Progenitor cell of endocrine pancreas (in vitro differentiated cells): Measurements from ENCODE around the gene DENND6A. TPM values are rescaled to one million over a fixed set of nuclear protein-coding genes. Genes with fewer than 3 reads are reported as not detected.

Experiments used
- DNase-seq: peaks from one replicate; pipeline ENCODE4 v3.0.0; 2021; ENCODE audit warnings: low spot score; ENCODE audit not compliant: unreplicated experiment
- H3K27ac Mint-ChIP-seq: 2 replicates; pipeline ENCODE4 v1.8.0; 2021; ENCODE audit warnings: mild to moderate bottlenecking, moderate library complexity, mixed read lengths
- H3K27me3 Mint-ChIP-seq: 2 replicates; pipeline ENCODE4 v1.8.0; 2021; ENCODE audit warnings: mixed read lengths
- H3K36me3 Mint-ChIP-seq: 2 replicates; pipeline ENCODE4 v1.8.0; 2022; ENCODE audit warnings: mixed read lengths; ENCODE audit not compliant: insufficient read depth
- H3K4me1 Mint-ChIP-seq: 2 replicates; pipeline ENCODE4 v1.8.0; 2021; ENCODE audit warnings: low read depth, mixed read lengths
- H3K4me3 Mint-ChIP-seq: 2 replicates; pipeline ENCODE4 v1.8.0; 2021; ENCODE audit warnings: low read depth, mild to moderate bottlenecking, moderate library complexity, mixed read lengths
- H3K9me3 Mint-ChIP-seq: 2 replicates; pipeline ENCODE4 v1.8.0; 2021; ENCODE audit warnings: low read depth, mixed read lengths
- total RNA-seq: library from RNA; stranded (reverse); gene quantifications from 2 replicates; pipeline ENCODE4 v1.2.1, GENCODE V29; 2021
- TF ChIP-seq, protein P1 (sequence below): fragments of 200-600 bp; sonication (generic); IDR thresholded peaks from one replicate; pipeline ENCODE4 v1.5.0; 2021; ENCODE audit warnings: antibody characterized with exemption, mild to moderate bottlenecking; ENCODE audit not compliant: unreplicated experiment

The DENND6A gene
- total RNA-seq, 1 donor from 2014 or later = 29.1 TPM

DNA sequence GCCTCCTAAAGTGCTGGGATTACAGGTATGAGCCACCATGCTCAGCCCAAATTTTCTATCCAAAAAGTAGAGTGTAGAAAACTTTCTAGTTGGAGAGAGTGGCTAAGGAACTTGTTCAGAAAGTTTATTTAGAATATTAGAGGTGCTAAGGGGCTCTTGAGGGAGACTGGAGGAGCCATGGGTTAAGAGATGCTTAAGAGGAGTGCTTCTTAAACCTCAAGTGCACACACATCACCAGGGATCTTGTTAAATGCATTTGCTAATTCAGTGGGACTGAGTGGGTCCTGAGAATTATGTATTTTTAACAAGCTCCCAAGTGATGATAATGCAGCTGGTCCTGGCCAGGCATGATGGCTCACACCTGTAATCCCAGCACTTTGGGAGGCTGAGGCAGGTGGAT lies 33.5 kb upstream of the DENND6A start:
- TF ChIP-seq, protein P1, sequence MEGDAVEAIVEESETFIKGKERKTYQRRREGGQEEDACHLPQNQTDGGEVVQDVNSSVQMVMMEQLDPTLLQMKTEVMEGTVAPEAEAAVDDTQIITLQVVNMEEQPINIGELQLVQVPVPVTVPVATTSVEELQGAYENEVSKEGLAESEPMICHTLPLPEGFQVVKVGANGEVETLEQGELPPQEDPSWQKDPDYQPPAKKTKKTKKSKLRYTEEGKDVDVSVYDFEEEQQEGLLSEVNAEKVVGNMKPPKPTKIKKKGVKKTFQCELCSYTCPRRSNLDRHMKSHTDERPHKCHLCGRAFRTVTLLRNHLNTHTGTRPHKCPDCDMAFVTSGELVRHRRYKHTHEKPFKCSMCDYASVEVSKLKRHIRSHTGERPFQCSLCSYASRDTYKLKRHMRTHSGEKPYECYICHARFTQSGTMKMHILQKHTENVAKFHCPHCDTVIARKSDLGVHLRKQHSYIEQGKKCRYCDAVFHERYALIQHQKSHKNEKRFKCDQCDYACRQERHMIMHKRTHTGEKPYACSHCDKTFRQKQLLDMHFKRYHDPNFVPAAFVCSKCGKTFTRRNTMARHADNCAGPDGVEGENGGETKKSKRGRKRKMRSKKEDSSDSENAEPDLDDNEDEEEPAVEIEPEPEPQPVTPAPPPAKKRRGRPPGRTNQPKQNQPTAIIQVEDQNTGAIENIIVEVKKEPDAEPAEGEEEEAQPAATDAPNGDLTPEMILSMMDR = no peak
- Mint-ChIP-seq H3K4me3 (no peak overlapping the region), H3K27me3 (peaks cover 4% of the 10 kb centered on the region), H3K27ac (no peak overlapping the region), H3K36me3 (no peaks in the 10 kb centered on the region), H3K9me3 (peaks cover 3% of the 10 kb centered on the region), H3K4me1 (no peaks in the 10 kb centered on the region)
- no peak for DNase-seq

DNA sequence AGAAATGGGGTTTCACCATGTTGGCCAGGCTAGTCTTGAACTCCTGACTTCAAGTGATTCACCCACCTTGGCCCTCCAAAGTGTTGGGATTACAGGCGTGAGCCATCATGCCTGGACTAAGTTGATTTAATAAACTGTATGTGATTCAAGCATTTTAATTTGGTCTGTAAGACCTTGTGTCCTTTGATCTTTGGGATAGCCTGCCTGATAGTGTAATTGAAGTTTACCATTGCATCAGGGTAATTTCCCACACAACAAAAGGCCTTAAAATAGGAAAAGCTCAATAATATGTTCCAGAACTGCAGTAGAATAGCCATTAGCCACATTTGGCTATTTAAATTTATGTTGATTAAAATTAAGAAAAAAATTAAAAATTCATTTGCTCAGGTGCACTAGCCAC lies 25.2 kb upstream of the DENND6A start:
- no peaks in the 10 kb centered on the region for H3K9me3 Mint-ChIP-seq
- H3K4me1 Mint-ChIP-seq = no peaks in the 10 kb centered on the region
- H3K27me3 Mint-ChIP-seq = peaks cover 6% of the 10 kb centered on the region
- TF ChIP-seq, protein P1 = no peak
- no peak for DNase-seq
- no peak overlapping the region for H3K27ac Mint-ChIP-seq
- H3K4me3 Mint-ChIP-seq = no peak overlapping the region
- H3K36me3 Mint-ChIP-seq = no peaks in the 10 kb centered on the region

DNA sequence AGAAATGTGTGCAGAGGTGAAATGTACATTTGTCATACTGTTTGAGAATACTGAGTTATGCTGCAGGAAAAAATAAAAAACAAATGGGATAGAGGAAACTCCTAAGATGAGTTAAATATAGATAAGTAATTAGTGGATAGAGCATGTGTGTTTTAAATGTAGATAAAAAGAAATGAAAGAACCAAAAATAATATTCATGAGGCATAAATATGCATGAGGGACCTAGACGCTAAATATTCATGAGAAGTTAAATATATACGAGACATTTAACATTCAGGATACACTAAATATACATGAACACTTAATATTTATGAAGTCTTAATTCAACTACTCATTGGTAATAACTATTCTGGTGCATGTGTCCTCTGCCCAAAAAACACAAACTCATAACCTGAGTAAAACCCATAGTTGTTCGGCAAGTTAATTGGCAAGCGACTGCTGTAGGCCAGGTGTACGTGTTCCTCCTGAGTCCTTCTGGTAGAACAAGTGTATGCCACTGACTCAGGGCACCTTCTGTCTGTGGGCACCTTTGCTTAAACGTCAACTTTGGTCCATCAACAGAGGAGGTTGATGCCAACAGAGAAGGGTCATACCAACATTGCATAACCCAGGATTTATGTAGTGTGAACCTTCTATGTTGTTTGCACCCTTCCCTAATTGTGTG lies 24.5 kb upstream of the DENND6A start:
- Mint-ChIP-seq H3K4me1 (no peaks in the 10 kb centered on the region), H3K4me3 (no peak overlapping the region), H3K27ac (no peak overlapping the region), H3K36me3 (no peaks in the 10 kb centered on the region), H3K27me3 (peaks cover 6% of the 10 kb centered on the region), H3K9me3 (no peaks in the 10 kb centered on the region)
- no peak for DNase-seq
- TF ChIP-seq, protein P1 = no peak

DNA sequence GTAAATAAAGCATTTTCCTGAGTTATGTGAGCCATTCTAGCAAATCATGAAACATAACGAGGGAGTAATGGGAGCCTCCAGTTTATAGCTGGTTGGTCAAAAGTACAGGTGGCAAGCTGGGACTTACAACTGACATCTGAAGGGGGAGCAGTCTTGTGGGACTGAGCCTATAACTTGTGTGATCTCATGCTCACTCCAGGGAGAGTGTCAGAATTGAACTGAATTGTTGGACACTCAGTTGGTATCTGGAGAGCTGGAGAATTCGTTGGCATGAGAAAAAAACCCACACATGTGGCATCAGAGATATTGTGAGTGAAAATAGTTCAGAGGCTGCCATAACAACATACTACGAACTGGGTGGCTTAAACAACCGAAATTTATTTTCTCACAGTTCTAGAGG lies 22.8 kb upstream of the DENND6A start:
- Mint-ChIP-seq H3K27ac (no peak overlapping the region), H3K36me3 (no peaks in the 10 kb centered on the region), H3K9me3 (no peaks in the 10 kb centered on the region), H3K4me1 (no peaks in the 10 kb centered on the region), H3K4me3 (no peak overlapping the region), H3K27me3 (no peaks in the 10 kb centered on the region)
- DNase-seq = no peak
- TF ChIP-seq, protein P1 = no peak

DNA sequence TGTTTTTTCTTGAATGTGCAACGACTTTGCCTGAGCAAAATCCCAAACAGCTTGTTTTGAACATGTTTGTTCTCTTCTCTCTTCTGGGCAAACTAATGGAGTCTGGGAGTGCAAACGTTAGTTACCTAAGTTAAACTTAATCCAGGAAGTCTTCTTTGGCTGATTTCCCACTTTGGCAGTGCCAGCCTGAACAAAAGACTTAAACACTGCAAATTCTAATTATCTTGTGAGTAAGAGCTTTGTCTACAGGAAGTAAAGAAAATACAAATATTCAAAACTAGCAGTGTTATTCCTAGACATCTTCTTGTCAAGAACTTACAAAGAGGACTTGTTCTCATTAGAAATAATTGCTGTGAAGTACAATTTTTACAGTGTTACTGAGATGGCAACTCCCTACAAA lies 16.7 kb upstream of the DENND6A start:
- Mint-ChIP-seq H3K9me3 (no peaks in the 10 kb centered on the region), H3K27ac (no peak overlapping the region), H3K4me1 (no peaks in the 10 kb centered on the region), H3K27me3 (no peaks in the 10 kb centered on the region), H3K4me3 (no peak overlapping the region), H3K36me3 (no peaks in the 10 kb centered on the region)
- no peak for DNase-seq
- TF ChIP-seq, protein P1 = no peak
